ENCODE measurements around the gene SLC10A3.

GRCh38 chrX:154465601-154466000, 24.8 kb downstream of the SLC10A3 start:
- TF ChIP-seq POLR2AphosphoS5 (IDR thresholded peaks at IDR 0.05; ENCODE audit: borderline replicate concordance, low read depth, low read length) (no peak), EZH2 (IDR thresholded peaks at IDR 0.05) (no peak)

Measured in SK-N-MC (cell line).